ENCODE results near the gene SLC51B. TPM values are rescaled to one million over a fixed set of nuclear protein-coding genes. Genes with fewer than 3 reads are reported as not detected.
"Not testable (repeated sequence)": the region's sequence is repeated elsewhere in the genome, so short reads cannot be mapped to it uniquely, and the experiment has no call there.

SLC51B gene
- total and polyA plus RNA-seq, 11 donors, result 0.08 TPM; not detected in 10

DNA sequence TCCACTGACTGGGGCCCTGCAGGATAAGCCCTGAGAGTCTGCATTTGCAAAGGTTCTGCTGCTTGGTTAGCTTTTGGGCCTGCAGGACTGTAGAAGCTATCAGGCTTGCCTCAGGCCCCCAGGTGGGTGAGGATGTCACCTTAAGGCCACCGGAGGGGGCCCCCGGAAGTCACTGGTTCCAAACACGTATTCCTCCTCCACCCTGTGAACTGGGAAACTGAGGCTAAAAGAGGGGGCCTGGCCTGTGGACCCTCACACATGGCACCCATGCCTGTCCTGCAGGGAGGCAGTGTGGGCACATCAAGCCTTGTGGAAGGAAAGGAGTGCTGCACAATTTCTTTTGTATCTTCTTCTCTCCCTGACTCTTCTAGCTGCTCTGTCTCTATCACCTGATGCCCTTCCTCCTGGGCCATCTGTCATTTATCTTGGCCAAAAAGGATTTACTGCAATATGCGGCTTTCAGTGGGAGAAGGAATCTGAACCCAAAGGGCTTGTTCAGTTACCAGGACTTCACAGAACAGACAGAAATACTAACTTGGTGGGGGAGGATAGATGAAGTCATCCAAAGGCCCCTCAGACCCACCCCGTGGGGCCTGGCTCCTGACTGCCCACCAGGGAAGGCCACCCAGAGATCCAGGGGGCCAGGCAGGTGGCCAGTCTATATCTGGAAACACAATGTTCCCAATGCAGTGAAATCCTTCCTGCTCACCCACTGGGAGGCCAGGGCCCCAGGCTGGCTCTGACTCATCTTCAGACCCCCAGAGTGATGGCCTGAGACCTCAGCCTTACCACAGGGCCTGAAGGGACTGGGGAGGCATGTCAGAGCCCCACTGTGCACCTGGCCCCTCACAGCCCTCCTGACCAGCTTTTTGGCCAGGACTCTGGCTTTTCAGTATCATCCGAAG, 51.5 kb downstream of the SLC51B start:
- H3K4me1 ChIP-seq, result peaks cover 0 to 22% (median 6%) of the 10 kb centered on the region in 12 donors
- H3K36me3 ChIP-seq, result peaks cover 0 to 48% (median 32%) of the 10 kb centered on the region in 9 donors
- intact Hi-C loops (cut with DNase I), result no loop called here

DNA sequence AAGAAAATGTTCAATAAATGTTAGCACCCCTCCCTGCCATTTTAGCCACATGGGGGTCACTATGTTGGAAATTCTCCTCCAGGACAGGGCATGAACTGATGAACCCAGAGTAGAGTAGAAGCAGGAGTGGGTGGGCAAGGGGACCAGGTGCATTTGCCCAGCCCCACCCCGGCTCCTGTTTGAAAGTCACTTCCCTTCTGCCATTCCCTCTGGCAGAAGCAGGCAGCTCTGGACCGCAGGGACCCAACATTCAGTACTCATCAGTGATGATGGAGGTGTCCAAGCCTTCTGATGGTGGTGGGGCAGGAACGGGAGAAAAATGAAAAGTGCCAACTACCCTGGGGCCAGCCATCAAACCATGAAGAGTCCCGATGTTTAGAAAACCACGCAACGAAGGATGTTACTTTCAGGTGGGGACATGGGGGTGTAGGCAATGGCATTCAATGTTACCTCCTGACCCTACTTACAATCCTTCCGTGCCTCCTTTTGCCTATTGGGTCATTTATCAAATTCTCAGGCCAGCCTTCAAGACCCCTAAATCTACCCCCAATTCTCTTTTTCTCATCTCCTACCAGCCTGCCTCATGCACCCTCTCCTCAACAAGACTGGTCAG, 52.6 kb downstream of the SLC51B start:
- Histone ChIP-seq H3K36me3 (peaks cover 0 to 56% (median 40%) of the 10 kb centered on the region in 9 donors), H3K9me3 (no peaks in the 10 kb centered on the region), H3K27me3 (no peaks in the 10 kb centered on the region), H3K27ac (no peak overlapping the region), H3K4me3 (no peak overlapping the region), H3K4me1 (peaks cover 0 to 13% (median 6%) of the 10 kb centered on the region in 12 donors)
- TF ChIP-seq, protein P1, sequence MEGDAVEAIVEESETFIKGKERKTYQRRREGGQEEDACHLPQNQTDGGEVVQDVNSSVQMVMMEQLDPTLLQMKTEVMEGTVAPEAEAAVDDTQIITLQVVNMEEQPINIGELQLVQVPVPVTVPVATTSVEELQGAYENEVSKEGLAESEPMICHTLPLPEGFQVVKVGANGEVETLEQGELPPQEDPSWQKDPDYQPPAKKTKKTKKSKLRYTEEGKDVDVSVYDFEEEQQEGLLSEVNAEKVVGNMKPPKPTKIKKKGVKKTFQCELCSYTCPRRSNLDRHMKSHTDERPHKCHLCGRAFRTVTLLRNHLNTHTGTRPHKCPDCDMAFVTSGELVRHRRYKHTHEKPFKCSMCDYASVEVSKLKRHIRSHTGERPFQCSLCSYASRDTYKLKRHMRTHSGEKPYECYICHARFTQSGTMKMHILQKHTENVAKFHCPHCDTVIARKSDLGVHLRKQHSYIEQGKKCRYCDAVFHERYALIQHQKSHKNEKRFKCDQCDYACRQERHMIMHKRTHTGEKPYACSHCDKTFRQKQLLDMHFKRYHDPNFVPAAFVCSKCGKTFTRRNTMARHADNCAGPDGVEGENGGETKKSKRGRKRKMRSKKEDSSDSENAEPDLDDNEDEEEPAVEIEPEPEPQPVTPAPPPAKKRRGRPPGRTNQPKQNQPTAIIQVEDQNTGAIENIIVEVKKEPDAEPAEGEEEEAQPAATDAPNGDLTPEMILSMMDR (IDR thresholded peaks at IDR 0.05), result no peak
- no peak for TF ChIP-seq POLR2A (IDR thresholded peaks at IDR 0.05)
- WGBS, 4 donors, result 96 to 98% (median 97%) methylated on average over 7 of the region's 7 CpGs
- ATAC-seq (no peak), DNase-seq (no peak)
- intact Hi-C loops (cut with DNase I), result no loop called here

More for the DNA sequence above, 51.5 kb downstream of the SLC51B start:
- WGBS, 4 donors, result 91 to 96% (median 93%) methylated on average over 6 of the region's 6 CpGs
- DNase-seq (no peak), ATAC-seq (no peak)
- no peak for TF ChIP-seq POLR2A (IDR thresholded peaks at IDR 0.05)
- TF ChIP-seq, protein P1 (IDR thresholded peaks at IDR 0.05), result no peak
- H3K27me3 ChIP-seq, result no peaks in the 10 kb centered on the region
- no peak overlapping the region for H3K4me3 ChIP-seq
- H3K27ac ChIP-seq, result peak overlapping the region in 1 of 12 donors; percentile 8
- H3K9me3 ChIP-seq, result no peaks in the 10 kb centered on the region

DNA sequence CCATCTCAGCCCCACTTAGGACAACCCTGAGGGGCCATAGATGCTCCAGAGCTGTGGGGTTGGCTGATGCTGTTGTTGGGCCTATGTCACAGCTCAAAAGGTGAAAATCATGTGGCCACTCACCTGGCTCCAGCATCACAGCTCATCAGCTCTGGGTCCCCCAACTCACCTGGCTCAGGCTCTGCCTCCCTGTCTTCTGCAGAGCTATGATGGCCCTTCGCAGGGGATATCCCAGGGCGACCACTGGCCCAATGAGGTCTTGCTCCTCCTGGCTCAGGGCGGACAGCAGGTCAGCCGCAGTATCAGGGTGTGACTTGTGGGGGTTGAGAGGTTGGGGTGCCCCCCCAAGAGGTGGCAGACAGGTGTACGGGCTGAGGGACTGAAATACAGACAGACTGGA, 54.1 kb downstream of the SLC51B start:
- 95 to 100% (median 99%) methylated on average over 5 of the region's 5 CpGs for WGBS, 4 donors
- H3K4me1 ChIP-seq, result peaks cover 0 to 10% (median 4%) of the 10 kb centered on the region in 12 donors
- TF ChIP-seq, protein P1 (IDR thresholded peaks at IDR 0.05), result no peak
- no peak for TF ChIP-seq POLR2A (IDR thresholded peaks at IDR 0.05)
- H3K9me3 ChIP-seq, result no peaks in the 10 kb centered on the region
- no peak overlapping the region for H3K4me3 ChIP-seq
- H3K36me3 ChIP-seq, result peaks cover 0 to 64% (median 40%) of the 10 kb centered on the region in 9 donors
- H3K27ac ChIP-seq, result no peak overlapping the region
- DNase-seq, result no peak
- H3K27me3 ChIP-seq, result no peaks in the 10 kb centered on the region
- ATAC-seq, result no peak
- intact Hi-C loops (cut with DNase I), result no loop called here

DNA sequence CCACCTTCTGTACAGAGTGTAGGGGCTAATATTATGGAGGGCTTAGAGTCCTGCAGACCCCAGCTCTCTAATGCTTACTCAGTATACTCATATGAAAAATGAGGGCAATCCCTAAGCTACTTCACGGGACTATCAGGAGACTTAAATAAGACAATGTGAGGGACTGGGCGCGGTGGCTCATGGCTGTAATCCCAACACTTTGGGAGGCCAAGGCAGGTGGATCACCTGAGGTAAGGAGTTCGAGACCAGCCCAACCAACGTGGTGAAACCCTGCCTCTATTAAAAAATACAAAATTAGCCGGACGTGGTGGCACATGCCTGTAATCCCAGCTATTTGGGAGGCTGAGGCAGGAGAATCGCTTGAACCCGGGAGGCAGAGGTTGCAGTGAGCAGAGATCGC, 54.6 kb downstream of the SLC51B start:
- not testable (repeated sequence) for H3K27me3 ChIP-seq, H3K9me3 ChIP-seq, DNase-seq, H3K4me1 ChIP-seq, ATAC-seq, H3K4me3 ChIP-seq, H3K27ac ChIP-seq
- peaks cover 0 to 68% (median 40%) of the 10 kb centered on the region in 9 donors for H3K36me3 ChIP-seq
- intact Hi-C loops (cut with DNase I), result loop anchor here in 5 of 10 donors (2.0 to 5.0 kb wide), 3 partner anchors 45 to 68 kb away; no protein-coding TSS in a partner anchor
- WGBS, 4 donors, result 92 to 96% (median 95%) methylated on average over 10 of the region's 10 CpGs
